ENCODE data around the gene KLK6.

- TF ChIP-seq CTCF (IDR thresholded peaks at IDR 0.05) (no peak), POLR2A (IDR thresholded peaks at IDR 0.05) (no peak)
Measured at GRCh38 chr19:50949861-50950260, 19.5 kb downstream of the KLK6 start.

All from thyroid gland (tissue), 4 donors.